ENCODE measurements around the gene JDP2.

DNA sequence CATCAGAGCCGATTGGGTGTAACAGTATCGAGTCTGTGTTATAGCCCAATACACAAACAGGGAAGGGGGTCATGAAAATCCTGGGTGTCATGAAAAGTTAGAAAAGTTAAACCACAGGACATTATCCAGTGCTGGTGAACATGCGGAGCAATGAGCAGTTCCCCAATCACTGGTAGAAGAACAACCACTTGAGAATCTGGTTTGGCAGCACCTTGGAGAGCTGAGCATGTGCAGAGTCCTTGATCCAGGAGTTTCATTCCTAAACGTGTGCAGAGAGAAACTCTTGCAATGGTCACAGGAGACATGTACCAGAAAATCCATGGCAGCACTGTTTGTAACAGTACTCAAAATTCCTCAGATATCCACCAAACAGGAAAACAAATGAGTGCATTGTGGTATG, 23.0 kb upstream of the JDP2 start:
- TF ChIP-seq, protein P1, sequence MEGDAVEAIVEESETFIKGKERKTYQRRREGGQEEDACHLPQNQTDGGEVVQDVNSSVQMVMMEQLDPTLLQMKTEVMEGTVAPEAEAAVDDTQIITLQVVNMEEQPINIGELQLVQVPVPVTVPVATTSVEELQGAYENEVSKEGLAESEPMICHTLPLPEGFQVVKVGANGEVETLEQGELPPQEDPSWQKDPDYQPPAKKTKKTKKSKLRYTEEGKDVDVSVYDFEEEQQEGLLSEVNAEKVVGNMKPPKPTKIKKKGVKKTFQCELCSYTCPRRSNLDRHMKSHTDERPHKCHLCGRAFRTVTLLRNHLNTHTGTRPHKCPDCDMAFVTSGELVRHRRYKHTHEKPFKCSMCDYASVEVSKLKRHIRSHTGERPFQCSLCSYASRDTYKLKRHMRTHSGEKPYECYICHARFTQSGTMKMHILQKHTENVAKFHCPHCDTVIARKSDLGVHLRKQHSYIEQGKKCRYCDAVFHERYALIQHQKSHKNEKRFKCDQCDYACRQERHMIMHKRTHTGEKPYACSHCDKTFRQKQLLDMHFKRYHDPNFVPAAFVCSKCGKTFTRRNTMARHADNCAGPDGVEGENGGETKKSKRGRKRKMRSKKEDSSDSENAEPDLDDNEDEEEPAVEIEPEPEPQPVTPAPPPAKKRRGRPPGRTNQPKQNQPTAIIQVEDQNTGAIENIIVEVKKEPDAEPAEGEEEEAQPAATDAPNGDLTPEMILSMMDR (IDR thresholded peaks at IDR 0.05), result no peak
- no peak for TF ChIP-seq EZH2 (IDR thresholded peaks at IDR 0.05; ENCODE audit: borderline replicate concordance, insufficient read depth, low read depth, low read length, poor library complexity, severe bottlenecking)

All from B cell (primary cell).